Stimulated activated CD8-positive, alpha-beta memory T cell treated with anti-CD3 and anti-CD28 coated beads, Interleukin-12 subunit alpha, Interleukin-12 subunit beta, amount 100 ng/mL, for 24 hours (primary cell): Measurements from ENCODE around the gene ANXA3.
"Not testable (repeated sequence)": the region's sequence is repeated elsewhere in the genome, so short reads cannot be mapped to it uniquely, and the experiment has no call there.

Experiments
- DNase-seq: peaks from one replicate; pipeline ENCODE4 v3.0.0-alpha.2; 2020; ENCODE audit errors: extremely low read depth

The ANXA3 gene, protein sequence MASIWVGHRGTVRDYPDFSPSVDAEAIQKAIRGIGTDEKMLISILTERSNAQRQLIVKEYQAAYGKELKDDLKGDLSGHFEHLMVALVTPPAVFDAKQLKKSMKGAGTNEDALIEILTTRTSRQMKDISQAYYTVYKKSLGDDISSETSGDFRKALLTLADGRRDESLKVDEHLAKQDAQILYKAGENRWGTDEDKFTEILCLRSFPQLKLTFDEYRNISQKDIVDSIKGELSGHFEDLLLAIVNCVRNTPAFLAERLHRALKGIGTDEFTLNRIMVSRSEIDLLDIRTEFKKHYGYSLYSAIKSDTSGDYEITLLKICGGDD

DNA sequence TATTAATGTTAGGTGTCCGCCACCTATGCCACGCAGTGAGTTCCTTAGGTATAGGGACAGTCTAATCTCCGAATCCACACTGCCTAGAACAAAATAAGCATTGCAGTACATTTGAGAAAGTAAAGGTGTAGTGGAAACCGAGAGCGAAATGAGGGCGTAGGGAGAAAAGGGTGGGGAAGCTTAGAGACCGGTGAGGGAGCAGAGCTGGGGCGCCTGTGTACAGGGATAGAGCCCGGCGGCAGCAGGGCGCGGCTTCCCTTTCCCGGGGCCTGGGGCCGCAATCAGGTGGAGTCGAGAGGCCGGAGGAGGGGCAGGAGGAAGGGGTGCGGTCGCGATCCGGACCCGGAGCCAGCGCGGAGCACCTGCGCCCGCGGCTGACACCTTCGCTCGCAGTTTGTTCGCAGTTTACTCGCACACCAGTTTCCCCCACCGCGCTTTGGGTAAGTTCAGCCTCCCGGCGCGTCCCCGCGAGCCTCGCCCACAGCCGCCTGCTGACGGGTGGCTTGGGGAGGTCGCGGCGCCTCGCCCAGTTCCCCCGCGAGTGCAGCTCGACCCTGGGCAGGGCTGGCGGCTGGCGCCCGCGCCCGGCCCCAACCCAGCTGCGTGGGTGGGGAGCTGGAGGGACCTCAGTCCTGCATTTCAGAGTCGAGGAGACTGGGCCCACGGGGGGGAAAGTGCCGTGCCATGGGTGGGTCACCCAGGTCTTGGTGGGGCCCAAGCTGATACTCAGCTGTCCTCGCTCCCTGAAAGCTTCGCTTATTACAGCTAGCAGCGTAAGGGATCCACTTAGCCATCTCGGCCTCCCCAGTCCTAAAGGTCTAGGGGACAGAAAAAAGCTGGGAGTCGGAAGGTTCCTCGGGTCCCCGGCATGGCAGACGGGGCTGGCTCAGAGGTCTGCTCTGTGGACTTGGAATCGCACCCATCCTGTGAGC is at the start of gene ANXA3:
Gene ANXA3 (plus strand): TSS at position 351 of the 932 bp plus-strand sequence. CDS start 2,704 bp downstream, outside the sequence.
- DNase-seq, result no peak

DNA sequence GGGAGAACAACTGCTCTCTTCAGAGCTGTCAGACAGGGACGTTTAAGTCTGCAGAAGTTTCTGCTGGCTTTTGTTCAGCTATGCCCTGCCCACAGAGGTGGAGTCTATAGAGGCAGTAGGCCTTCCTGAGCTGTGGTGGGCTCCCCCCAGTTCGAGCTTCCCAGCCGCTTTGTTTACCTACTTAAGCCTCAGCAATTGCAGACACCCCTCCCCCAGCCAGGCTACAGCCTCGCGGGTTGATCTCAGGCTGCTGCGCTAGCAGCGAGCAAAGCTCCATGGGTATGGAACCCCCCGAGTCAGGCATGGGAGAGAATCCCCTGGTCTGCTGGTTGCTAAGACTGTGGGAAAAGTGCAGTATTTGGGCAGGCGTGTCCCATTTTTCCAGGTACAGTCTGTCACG is 45.3 kb upstream of the ANXA3 start:
- not testable (repeated sequence) for DNase-seq

DNA sequence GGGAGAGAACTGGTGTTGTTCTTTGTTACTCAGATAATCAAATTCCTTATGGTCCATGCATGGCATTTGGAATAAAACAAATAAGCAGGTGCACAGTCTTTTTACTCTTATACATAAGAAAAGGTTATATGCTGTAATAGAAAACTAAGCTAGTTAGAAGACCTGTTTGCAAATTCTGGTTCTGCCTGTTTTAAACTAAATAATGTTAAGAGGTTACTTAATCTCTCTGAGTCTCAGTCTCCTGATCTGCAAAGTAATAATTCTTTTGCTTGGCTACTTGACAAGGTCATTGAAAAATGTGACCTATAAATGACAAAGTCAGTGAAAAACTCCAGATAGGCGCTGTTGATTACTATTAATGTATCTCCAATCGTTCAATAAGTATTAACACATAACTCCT is 42.5 kb upstream of the ANXA3 start:
- DNase-seq, result no peak

DNA sequence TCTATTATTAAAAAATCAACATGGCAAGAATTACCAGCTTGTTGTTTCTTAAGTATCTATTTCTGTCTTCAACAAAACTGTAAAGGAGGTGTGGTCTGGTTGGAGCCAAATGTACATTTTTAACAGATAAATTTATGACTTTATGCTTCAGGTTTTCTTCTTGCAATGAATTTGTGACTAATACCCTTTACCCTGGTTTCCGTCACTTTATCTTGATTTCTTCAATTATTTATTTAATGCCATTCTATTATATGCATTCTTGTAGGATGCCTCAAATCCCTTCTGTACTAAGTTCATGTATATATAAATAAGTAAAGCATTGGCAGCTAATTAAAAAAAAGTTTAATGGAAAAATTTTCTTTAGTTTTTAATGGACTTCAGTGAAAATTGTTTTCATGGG is 41.5 kb upstream of the ANXA3 start:
- no peak for DNase-seq

DNA sequence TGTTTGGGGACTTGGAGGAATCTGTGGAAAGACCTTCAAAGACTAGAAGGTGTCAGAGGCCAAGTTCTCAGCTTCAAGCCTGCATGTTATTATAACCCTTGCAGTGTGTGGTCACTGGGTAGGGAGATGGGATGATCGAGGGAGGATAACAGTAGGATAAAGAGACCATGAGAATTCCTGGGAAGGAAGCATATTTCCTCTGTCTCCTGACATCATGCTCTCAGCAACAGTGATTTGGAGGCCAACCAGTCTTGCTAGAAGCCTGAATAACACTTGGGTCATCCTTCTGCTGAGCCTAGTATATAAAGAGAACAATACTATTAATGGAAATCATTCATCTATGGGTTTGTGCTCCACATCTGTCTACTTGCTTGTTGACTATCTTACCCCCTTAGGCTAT is 40.9 kb upstream of the ANXA3 start:
- no peak for DNase-seq

DNA sequence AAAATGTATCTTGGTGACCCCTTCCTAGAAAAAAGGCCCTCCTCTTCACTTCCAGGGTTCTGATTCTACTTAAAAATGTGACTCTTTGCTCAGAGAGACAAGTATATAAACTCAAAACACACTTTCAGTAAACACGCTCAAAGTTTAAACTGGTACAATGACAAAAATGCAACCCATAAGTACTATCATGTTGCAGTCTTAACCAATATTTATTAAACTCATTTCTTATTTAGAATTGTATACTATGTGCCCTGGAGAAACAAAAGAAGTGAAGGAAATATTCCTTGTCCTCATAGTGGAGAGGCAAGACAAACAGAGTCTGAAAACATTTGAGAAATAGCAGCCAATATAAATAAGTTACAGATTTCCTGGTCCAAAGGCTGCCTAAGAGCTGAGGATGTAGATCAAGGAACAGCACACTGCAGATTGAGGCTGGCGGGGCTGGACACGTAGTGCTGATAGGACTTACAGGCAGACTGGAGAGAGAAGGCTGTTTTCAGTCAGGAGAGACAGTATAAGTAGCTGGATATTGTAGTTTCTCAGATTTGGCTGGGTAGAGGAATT is 39.1 kb upstream of the ANXA3 start:
- no peak for DNase-seq

DNA sequence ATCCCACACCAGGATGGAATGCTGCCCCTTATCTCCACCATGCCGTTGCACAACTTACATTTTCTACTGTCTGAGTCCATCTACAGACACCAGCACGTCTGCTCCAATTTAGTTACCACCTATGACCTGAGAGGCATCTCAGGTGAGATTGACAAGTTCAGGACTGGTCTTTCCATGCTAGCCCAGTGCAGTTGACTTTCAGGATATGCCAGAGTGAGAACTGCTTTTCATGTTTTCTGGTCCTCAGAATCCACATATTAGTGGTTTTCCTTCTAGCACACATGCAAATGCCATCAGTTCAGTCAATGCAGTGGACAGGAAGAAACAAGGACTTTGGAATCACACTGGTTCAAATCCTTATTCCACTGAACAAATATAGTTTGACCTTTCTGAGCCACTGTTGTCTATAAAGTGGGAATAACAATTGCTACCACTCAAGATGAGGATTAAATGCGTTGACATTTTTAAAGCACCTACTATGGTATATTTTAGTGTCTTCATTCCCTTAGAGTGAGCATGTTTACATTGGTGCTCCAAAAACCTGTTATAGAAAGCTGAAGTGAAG is 38.1 kb upstream of the ANXA3 start:
- no peak for DNase-seq

DNA sequence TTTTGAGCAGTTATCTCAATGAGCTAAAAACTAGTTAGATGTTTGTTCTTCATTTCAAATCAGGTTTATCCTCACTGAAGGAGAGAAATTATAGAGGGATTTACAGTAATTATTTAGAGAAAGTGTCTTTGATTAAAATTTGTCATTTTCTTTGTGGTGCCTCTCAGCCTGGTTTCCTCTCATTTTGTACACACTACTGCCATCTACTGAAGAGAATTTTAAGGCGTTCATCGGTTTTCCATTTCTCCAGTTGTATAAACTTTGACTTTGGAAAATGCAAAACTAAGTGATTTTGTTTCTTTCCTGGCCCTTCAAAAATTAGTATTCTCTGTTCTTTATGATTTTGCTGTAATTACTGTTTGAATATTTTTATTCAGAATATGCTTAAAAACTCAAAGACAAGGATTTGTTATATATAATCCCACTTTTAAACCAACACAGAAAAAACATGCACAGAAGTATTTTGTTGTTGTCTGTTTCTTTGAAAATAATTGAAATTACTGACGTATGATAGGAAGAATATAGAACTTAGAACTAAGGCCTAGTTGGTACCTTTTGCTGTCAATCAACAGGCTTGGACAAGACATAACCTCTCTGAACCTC is 34.4 kb upstream of the ANXA3 start:
- DNase-seq, result no peak

DNA sequence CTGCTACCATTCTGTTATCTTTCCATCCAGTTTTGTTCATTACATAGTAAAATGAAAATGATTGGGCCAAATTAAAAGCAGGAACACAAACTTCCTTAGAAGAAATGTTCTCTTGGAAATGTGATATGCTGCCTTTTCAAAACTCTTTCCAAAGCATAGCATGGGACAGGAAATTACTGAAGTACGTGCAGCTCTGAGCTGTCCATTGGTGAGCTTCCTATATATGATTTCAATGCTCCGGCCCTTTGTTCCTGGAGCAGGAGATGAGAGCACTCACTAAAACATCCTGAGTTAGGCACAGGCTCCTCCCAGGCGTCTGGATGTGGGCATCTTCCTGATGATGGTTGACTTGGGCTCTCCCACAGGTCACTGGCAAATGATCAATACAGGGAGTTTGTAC is 33.0 kb upstream of the ANXA3 start:
- DNase-seq, result no peak

DNA sequence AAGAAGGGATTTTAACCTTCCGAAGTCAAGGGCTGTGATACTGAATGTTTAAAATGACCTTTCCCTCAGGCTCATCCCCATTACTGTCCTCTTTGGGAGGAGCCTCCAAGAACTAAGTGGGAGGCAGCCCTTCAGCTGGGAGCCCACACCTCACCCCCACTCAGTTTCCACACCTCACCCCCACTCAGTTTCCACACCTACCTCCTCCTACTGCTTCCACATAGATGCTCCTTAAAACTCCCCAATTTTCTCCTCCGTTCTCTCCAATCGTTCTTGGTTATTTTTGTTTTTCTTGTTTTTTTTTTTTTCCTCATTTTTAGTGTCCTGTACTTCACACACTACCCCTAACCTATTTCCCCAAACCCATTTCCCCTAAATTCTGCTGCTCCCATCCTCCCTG is 31.6 kb upstream of the ANXA3 start:
- no peak for DNase-seq

DNA sequence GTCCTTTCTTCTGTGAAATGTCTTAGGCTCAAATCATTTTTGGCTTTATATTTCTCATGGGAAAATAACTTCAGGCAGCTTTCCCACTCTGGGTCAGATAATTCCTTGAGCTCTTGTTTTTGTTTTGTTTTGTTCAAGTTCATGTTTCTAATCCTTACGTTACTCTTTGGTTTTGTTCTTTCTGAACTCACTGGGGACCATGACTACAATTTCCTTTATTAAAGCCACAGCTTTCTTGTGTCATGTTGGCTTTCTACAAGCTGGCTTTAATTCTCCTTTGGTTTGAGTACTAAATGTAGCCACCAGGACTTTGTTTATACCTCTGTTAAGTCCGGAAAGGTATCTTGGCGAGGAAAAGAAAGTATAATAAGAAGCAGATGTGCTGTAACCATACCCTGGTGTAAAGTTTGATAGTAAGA is 30.8 kb upstream of the ANXA3 start:
- DNase-seq, result no peak

DNA sequence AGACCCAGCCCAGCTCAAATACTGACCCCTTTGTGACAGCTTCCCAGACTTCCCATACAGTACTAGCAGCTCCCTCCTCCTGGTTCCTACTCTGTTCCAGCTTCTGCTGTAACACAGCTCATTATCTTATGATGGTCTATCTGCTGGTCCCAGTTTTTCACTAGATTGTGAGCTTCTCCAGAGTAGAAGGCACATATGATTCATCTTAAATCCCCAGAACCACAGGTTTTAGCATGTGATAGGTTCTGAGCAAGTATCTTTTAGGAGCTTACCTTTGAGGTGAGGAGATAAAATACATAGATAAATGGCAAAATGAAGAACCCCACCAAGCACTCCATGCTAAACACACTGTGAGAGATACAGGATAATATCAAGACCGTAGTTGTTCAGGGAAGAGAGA is 27.6 kb upstream of the ANXA3 start:
- DNase-seq, result no peak

DNA sequence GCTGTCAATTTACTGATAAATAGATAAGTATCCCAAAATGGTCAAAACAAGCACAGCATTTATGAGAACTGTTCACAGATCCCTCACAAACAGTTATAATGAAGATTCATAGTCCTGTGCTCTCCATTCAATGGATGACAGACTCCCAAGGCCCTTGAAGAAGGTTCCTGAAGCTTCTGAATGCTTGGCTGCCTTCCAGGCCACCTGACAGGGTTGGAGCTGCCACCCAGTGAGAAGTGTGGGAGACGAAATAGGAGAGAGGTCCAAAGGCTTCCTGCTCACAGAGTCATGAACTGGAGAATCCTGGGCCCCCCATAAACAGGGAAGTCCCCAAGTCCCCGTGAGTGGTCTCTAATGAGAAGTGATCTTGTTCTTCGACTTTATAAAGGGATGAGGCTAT is 26.0 kb upstream of the ANXA3 start:
- DNase-seq, result no peak

DNA sequence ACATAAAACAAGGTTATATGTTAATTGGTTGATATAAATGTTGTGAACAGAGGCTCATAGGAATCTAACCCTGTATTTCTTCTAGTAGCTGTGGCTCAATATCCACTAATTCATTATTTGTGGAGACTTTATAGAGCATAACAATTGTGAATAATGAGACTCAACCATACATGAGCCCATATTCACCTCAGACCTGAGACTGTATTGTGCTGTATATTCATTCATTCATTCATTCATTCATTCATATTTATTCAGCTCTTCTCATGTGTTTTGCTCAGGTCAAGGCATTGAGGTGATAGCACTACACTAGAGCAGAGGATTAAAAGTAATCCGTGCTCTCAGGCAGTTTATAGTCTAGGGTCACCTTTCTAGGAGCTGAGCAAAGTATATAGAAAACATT is 24.5 kb upstream of the ANXA3 start:
- DNase-seq, result no peak

DNA sequence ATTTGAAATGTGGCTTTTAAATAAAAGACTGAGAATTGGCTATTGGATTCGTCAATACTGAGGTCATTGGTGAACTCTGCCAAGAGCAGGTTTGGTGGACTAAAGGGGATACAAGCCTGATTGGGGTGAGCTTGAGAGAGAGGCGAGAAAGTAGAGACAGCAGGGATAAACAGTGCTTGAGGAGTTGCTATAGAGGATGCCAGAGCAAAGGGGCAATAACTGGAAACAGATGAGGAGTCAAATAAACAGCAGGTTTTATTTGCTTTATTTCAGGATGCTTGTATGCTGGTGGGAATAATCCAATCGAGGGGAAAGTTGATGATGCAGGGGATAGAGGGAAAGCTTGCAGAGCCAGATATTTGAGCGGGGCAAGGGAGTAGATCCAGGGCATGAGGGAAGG is 24.0 kb upstream of the ANXA3 start:
- no peak for DNase-seq

DNA sequence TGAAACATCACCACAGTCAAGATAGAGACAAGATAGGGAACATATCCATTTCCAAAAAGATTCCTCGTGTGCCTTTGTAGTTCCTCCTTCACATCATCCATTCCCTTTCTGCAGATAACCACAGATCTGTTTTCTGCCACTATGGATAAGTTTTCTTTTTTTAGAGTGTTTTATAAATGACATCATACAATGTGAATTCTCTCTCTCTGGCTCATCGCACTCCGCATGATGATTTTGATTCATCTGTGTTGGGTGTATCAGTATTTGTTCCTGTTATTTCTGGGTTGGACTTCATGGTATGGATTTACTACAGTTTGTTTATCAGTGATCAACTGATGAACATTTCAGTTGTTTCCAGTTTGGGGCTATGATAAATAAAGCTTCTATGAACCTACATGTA is 23.2 kb upstream of the ANXA3 start:
- no peak for DNase-seq

DNA sequence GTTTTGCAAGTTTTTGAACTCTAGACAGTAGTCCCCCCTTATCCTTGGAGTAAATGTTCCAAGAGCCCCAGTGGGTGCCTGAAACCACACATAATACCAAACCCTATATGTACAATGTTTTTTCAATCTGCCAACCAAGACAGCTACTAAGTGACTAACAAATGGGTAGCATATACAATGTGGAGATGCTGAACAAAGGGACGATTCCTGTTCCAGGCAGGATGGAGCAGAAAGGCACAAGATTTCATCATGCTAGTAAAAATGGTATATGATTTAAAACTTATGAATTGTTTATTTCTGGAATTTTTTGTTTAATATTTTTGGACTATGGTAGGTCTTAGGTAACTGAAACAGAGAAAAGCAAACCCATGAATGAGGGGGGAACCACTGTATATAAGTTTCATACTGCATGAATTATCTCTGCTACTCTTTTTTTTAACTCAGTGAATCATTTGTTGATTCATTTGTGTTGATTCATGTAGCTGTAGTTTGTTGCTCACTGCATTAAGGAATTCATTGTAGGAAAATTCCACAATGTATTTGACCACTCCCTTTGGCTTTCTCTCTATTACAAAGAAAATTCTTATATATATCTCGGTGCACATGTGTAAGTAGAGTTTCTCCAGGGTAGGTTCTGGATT is 21.9 kb upstream of the ANXA3 start:
- no peak for DNase-seq

DNA sequence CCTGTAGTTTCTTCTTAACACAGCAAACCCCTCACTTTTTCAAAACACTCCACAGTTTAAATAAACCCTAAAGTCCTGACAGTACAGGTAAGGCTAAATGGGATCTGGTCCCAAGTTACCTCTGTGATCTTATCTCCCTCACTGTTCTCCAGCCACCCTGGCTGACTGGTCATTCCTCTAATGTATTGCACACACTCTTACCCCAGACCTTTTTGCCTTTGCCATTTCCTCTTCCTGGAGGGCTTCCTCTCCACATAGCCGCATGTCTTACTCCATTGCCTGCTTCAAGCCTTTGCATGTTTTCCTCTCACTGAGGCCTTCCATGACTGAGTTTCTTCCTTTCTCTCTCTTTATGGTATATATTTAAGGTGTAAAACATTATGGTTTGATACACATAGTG is 19.5 kb upstream of the ANXA3 start:
- no peak for DNase-seq

DNA sequence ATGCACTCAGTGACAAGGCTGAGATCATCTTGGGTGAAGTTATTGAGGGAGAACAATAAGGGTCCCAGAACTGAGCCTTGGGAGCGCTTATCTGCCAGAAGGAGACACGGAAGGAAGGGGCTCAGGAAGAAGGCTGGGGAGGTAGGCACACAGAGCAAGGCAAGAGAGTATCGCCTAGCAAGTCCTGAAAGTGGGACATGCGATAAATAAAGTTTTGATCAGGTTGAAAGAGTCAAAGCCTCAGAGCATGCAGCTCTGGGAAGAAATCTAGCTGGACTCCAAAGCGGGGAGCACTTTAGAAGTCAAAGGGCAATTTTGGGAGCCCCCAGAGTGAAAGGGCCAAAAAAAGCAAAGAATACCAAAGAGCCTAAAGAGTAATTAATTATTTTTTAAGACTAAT is 17.7 kb upstream of the ANXA3 start:
- DNase-seq, result no peak

DNA sequence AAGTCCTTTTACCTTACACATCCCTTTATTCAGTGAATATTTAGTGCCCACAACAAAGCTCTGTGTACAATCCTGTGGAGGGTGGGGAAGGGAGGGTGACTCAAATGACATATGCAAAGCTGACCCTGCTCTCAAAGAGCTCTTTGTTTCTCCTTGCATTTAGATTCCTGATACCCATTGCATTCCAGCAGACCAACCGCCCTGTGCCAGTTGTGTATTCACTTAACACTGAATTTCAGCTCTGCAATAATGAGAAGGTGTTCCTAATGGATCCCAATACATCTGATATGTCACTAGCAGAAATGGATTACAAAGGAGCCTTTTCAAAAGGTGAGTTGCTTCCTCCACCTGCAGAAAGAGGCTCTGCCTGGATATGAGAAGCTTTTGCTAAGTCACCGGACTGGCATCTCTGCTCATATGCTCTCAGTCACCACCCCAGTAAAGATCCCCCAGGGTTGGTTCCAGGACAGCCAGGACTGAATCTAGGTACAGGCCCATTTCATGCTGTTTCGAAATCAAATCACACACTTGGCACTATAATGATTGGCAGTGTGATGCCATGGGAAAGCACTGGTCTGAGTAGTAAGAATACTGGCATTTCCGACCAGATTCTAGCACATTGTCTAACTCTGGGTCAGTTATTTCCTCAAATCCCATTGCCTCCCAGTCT is 17.1 kb upstream of the ANXA3 start:
- DNase-seq, result no peak

DNA sequence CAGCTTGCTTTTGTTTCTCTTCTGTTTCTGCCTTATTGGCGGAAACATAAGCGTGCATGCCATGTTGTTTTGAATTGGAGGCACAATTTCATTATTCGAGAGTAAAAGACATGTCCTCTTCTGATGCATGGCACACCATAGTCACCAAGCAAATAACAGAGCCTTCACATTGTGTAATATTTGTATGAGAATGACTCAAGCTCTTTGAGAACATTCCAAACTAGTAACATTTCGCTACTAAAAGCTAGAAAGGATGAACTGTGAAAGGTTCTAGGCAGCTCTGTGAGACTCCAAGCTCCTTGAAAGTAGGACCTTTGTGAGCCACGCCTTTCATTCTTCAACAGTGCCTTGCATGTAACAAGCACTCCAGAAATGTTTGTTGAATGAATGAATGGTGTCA is 9.2 kb upstream of the ANXA3 start:
- no peak for DNase-seq
